Esophagus muscularis mucosa (tissue), 3 donors: ENCODE measurements around the gene ETNK1.

Experiments
- CTCF ChIP-seq, 3 experiments: fragments of 200-600 bp in 2 of 3; fragments of 450-650 bp in 1 of 3; sonication (generic) in 2 of 3; IDR thresholded peaks; one replicate each; pipeline ENCODE4 v1.5.1; 2017 to 2019; ENCODE audit warnings: antibody characterized with exemption in 3 of 3, mild to moderate bottlenecking in 2 of 3, moderate library complexity in 1 of 3
- POLR2AphosphoS5 ChIP-seq, 2 donors: sonication (generic); formaldehyde crosslinking; IDR thresholded peaks; one replicate each; pipeline ENCODE4 v1.6.1; 2017; ENCODE audit warnings: antibody characterized with exemption in 2 of 2

- TF ChIP-seq CTCF (IDR thresholded peaks at IDR 0.05) = no peak
- TF ChIP-seq POLR2AphosphoS5 (IDR thresholded peaks at IDR 0.05) = no peak
Measured at GRCh38 chr12:22672951-22673350, 48.0 kb downstream of the ETNK1 start.
